CD4-positive, alpha-beta T cell treated with Interleukin-17A for 1 hour (primary cell): ENCODE results near the gene B3GNT3.

Source experiments
- DNase-seq: peaks from one replicate; pipeline ENCODE4 v3.0.0-alpha.2; 2020

B3GNT3 gene

GRCh38 chr19:17861542-17862402 lies 66.8 kb downstream of the B3GNT3 start:
- no peak for DNase-seq

DNA sequence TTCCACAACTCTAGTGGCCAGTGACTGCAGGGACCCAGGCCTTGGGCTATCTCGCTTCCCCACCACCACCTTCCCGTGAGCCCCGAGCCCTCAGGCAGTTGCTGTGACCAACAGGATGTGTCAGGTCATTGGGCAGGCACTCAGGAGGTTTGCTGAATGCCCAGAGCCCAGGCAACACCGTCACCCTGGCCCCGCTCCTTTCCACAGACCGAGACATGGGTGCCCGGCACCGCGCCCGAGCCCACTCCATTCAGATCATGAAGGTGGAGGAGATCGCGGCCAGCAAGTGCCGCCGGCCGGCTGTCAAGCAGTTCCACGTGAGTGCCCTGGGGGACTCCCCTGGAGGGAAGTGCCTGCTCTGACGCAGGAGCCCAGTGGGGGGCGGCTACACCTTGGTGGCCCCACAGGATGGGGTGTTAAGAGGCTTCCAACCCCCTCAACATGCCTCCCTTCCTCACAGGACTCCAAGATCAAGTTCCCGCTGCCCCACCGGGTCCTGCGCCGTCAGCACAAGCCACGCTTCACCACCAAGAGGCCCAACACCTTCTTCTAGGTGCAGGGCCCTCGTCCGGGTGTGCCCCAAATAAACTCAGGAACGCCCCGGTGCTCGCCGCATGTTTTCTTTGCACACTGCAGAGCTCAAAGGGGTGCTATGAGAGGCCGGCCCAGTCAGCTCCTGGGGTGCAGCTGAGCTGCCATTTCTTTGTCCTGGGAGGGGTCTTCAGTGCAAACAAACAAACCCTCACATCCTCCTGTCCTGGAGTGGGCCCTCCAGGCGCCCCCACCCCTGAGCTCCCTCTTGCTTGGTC lies 68.0 kb downstream of the B3GNT3 start:
- DNase-seq: no peak
